Activated T-helper 2 cell treated with anti-CD3 and anti-CD28 coated beads, Interferon-gamma antibody, Interleukin-2, Interleukin-4, amounts not matched to agents 10 μg/mL and 5 μg/mL and 100 μg/mL, durations not matched to agents 14 hours and 24 hours and 36 hours (primary cell): Measurements from ENCODE around the gene LAMA5. TPM values are rescaled to one million over a fixed set of nuclear protein-coding genes. Genes with fewer than 3 reads are reported as not detected.

Experiments used
- DNase-seq: peaks from one replicate; pipeline ENCODE4 v3.0.0; 2021; ENCODE audit warnings: low spot score
- H3K27ac Mint-ChIP-seq: one replicate; pipeline ENCODE4 v1.8.0; 2021; ENCODE audit warnings: mixed read lengths
- H3K27me3 Mint-ChIP-seq: one replicate; pipeline ENCODE4 v1.8.0; 2021; ENCODE audit warnings: low read depth, mixed read lengths
- H3K36me3 Mint-ChIP-seq: one replicate; pipeline ENCODE4 v1.8.0; 2021; ENCODE audit warnings: low read depth, mixed read lengths
- H3K4me1 Mint-ChIP-seq: one replicate; pipeline ENCODE4 v1.8.0; 2021; ENCODE audit warnings: low read depth, mixed read lengths
- H3K4me3 Mint-ChIP-seq: one replicate; pipeline ENCODE4 v1.8.0; 2021; ENCODE audit warnings: low read depth, mild to moderate bottlenecking, moderate library complexity, mixed read lengths
- H3K9me3 Mint-ChIP-seq: one replicate; pipeline ENCODE4 v1.8.0; 2021; ENCODE audit warnings: mixed read lengths
- intact Hi-C: fragments of 100-400 bp; cut with micrococcal nuclease; formaldehyde crosslinking; loops from one replicate; pipeline ENCODE4 v1.15.1; 2023
- total RNA-seq: library from RNA; stranded (reverse); gene quantifications from 2 replicates; pipeline ENCODE4 v1.2.3, GENCODE V29; 2022

The LAMA5 gene
- total RNA-seq, 1 donor from 2014 or later: 3.9 TPM

- Mint-ChIP-seq H3K9me3 (peaks cover 14% of the 10 kb centered on the region), H3K4me3 (no peak overlapping the region), H3K4me1 (no peaks in the 10 kb centered on the region), H3K36me3 (no peaks in the 10 kb centered on the region), H3K27me3 (peaks cover 2% of the 10 kb centered on the region), H3K27ac (no peak overlapping the region)
- no peak for DNase-seq
- intact Hi-C loops: no loop called here
Measured at GRCh38 chr20:62344782-62345181, 22.3 kb downstream of the LAMA5 start.

GRCh38 chr20:62344092-62344491 lies 23.0 kb downstream of the LAMA5 start:
- H3K27me3 Mint-ChIP-seq: peaks cover 3% of the 10 kb centered on the region

GRCh38 chr20:62342910-62343309 lies 24.2 kb downstream of the LAMA5 start:
- no peak for DNase-seq
- peaks cover 2% of the 10 kb centered on the region for H3K9me3 Mint-ChIP-seq
- no peaks in the 10 kb centered on the region for H3K4me1 Mint-ChIP-seq
- intact Hi-C loops: no loop called here
- H3K4me3 Mint-ChIP-seq: no peak overlapping the region
- H3K27ac Mint-ChIP-seq: no peak overlapping the region
- peaks cover 3% of the 10 kb centered on the region for H3K27me3 Mint-ChIP-seq
- no peaks in the 10 kb centered on the region for H3K36me3 Mint-ChIP-seq

More at GRCh38 chr20:62344092-62344491, 23.0 kb downstream of the LAMA5 start:
- intact Hi-C loops: no loop called here
- Mint-ChIP-seq H3K4me3 (no peak overlapping the region), H3K9me3 (peaks cover 9% of the 10 kb centered on the region), H3K36me3 (no peaks in the 10 kb centered on the region), H3K4me1 (no peaks in the 10 kb centered on the region), H3K27ac (no peak overlapping the region)
- no peak for DNase-seq

DNA sequence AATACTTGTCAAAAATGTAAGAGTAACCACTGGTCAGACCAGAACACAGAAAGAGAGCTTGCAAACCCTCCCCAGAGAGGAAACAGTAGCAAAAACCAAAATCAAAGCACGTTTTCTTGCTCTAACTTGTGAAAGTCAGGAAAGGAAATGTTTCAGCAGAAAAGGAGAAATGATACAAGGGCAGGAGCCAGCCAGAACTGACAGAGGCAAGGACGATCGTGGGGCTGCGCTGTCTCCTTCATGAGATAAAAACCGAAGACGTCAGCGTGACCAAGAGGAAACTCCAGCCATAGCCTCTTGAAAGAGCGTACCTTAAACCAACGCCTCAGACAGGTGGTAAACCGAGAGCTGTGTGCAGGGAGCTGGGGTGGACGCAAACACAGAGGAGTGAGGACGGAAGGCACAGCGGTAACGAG lies 27.5 kb downstream of the LAMA5 start:
- intact Hi-C loops: no loop called here
- DNase-seq: no peak
- Mint-ChIP-seq H3K4me1 (no peaks in the 10 kb centered on the region), H3K27ac (no peak overlapping the region), H3K4me3 (no peak overlapping the region), H3K36me3 (no peaks in the 10 kb centered on the region), H3K9me3 (no peaks in the 10 kb centered on the region), H3K27me3 (peaks cover 3% of the 10 kb centered on the region)

DNA sequence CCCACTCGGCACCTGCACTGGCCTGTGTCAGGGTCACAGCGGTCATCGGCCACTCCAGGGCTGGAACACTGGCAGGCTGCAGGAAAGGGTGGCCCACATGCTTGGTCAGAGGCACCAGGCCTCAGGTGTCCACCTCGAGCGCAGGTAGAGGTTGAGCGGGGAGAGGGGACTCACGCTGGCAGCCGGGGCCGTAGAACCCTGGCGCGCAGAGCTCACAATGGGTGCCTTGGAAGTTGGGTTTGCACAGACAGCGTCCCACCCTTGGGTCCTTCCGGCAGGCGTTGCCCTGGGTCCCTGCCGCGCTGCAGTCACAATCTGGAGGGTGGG lies 28.9 kb downstream of the LAMA5 start:
- intact Hi-C loops: no loop called here
- Mint-ChIP-seq H3K27ac (no peak overlapping the region), H3K27me3 (peaks cover 3% of the 10 kb centered on the region), H3K9me3 (no peaks in the 10 kb centered on the region), H3K4me1 (no peaks in the 10 kb centered on the region), H3K36me3 (no peaks in the 10 kb centered on the region), H3K4me3 (no peak overlapping the region)
- DNase-seq: no peak

DNA sequence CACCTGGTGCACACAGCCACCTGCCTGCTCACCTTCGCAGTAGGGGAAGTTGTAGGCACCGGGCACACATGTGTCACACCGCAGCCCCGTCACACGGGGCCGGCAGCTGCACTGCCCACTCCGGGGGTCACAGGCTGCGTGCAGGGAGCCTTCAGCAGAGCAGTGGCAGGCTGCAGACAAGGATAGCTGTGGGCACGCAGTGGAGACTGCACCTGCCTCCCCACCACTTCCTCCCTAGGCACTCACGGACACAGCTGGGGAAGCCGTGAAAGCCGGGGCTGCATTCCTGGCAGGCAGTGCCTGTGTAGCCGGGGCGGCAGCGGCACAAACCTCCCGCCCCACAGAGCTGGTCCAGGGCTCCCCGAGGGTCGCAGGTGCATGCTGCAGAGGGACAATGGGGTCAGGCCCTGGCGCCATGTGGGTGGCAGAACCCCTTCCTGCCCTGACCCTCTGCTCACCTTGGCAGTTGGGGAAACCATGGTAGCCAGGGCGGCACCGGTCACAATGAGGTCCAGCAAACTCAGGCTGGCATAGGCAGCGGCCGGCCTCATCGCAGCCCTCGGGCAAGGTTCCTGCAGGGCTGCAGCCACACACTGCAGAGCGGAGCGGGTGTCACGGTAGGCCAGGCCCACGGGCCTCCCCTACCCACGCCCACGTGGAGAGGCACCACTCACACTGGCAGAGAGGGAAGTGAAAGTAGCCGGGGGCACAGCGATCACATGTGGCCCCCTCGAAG lies 29.4 kb downstream of the LAMA5 start:
- H3K27ac Mint-ChIP-seq: no peak overlapping the region
- H3K36me3 Mint-ChIP-seq: no peaks in the 10 kb centered on the region
- peaks cover 3% of the 10 kb centered on the region for H3K27me3 Mint-ChIP-seq
- H3K4me3 Mint-ChIP-seq: no peak overlapping the region
- H3K4me1 Mint-ChIP-seq: no peaks in the 10 kb centered on the region
- intact Hi-C loops: no loop called here
- no peaks in the 10 kb centered on the region for H3K9me3 Mint-ChIP-seq
- DNase-seq: no peak

DNA sequence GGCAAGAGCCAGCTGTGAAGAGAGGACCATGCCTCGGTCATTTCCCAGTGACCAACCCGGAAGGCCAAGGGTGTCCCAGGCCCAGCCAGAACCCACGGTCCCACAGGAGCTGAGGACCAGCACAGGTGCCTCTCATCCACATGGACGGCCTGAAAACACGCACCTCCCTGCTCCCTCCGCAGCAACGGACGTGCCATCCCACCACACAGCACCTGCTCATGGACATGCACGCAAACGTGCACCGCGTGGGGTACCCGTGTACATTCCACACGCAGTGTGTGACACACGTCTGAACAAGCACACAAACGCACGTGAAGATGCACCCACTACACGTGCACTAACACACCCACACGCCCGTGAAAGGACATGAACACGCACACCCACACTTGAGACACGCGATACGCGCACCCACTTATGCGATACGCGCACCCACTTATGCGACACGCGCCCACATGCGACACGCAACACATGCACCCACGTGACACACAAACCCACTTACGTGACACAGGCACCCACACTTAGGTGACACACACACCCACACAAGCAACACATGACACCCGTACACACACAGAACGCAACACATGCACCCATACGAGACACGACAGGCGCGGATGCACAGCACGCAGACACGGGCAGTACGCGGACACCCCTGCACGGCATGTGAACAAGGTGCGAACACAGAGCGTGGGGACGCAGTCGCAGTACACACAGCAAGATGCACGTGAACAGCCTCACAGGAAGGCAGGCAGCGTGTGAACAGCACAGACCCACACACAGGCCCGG lies 30.1 kb downstream of the LAMA5 start:
- no peak for DNase-seq
- Mint-ChIP-seq H3K36me3 (no peaks in the 10 kb centered on the region), H3K27ac (no peak overlapping the region), H3K4me3 (no peak overlapping the region), H3K9me3 (no peaks in the 10 kb centered on the region), H3K27me3 (peaks cover 3% of the 10 kb centered on the region), H3K4me1 (no peaks in the 10 kb centered on the region)
- intact Hi-C loops: no loop called here

DNA sequence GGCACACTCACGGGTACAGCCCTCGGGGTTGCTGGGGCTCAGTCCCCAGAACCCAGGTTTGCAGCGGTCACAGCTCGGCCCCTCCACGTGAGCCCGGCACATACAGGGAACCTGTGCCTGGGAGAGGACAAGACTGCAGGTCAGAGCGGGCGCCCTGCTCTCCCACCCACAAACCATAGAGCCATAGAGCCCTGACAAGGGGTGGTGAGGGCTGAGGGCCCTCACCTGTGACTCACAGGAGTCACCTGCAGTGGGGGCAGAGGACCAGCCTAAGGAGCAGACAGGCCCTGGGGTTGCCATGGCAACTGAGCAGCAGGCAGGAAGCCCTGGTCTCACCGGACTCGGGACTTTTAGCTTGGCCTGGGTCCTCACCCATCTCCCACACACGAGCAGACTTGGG lies 30.8 kb downstream of the LAMA5 start:
- Mint-ChIP-seq H3K9me3 (no peaks in the 10 kb centered on the region), H3K27ac (no peak overlapping the region), H3K27me3 (peaks cover 3% of the 10 kb centered on the region), H3K4me3 (no peak overlapping the region), H3K4me1 (no peaks in the 10 kb centered on the region), H3K36me3 (no peaks in the 10 kb centered on the region)
- no peak for DNase-seq
- intact Hi-C loops: no loop called here

DNA sequence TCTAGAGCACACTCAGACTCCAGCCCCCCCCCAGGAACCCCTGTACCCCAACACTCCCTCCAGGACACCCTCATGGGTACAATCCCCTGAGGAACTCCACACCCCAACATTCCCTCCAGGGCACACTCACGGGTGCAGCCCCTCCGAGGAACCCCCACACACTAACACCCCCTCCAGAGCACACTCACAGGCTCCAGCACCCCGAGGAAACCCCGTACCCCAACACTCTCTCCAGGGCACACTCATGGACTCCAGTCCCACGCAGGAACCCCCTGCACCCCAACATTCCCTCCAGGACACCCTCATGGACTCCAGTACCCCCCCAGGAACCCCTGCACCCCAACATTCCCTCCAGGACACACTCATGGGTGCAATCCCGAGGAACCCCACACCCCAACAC lies 31.6 kb downstream of the LAMA5 start:
- no peak overlapping the region for H3K27ac Mint-ChIP-seq
- no peaks in the 10 kb centered on the region for H3K36me3 Mint-ChIP-seq
- H3K4me3 Mint-ChIP-seq: no peak overlapping the region
- no peak for DNase-seq
- H3K9me3 Mint-ChIP-seq: no peaks in the 10 kb centered on the region
- H3K4me1 Mint-ChIP-seq: no peaks in the 10 kb centered on the region
- peaks cover 3% of the 10 kb centered on the region for H3K27me3 Mint-ChIP-seq
- intact Hi-C loops: no loop called here

DNA sequence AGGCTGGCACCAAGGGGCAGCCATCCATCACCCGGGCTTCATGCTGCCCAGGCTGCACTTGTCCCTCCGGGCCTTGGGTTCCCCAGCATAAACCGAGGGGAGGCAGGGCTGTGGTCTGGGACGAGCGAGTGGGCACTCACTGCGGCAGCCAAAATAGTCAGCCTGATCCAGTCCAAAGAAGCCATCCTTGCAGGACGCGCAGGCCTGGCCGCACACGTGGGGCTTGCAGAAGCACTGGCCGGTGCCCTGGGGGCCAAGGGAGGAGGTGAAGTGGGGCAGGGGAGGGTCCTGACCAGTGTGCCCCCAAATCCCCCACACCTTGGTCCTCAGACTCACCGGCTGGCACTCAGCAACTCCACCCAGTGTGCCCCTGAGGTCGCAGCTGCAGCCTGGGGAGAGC lies 32.2 kb downstream of the LAMA5 start:
- Mint-ChIP-seq H3K9me3 (no peaks in the 10 kb centered on the region), H3K4me1 (no peaks in the 10 kb centered on the region), H3K27ac (no peak overlapping the region), H3K4me3 (no peak overlapping the region), H3K27me3 (peaks cover 1% of the 10 kb centered on the region), H3K36me3 (no peaks in the 10 kb centered on the region)
- intact Hi-C loops: no loop called here
- no peak for DNase-seq

- intact Hi-C loops: no loop called here
- Mint-ChIP-seq H3K4me3 (no peak overlapping the region), H3K36me3 (no peaks in the 10 kb centered on the region), H3K27me3 (no peaks in the 10 kb centered on the region), H3K4me1 (no peaks in the 10 kb centered on the region), H3K27ac (no peak overlapping the region), H3K9me3 (no peaks in the 10 kb centered on the region)
- no peak for DNase-seq
Measured at GRCh38 chr20:62333820-62334595, 33.1 kb downstream of the LAMA5 start.

- Mint-ChIP-seq H3K27ac (no peak overlapping the region), H3K4me1 (no peaks in the 10 kb centered on the region), H3K4me3 (no peak overlapping the region), H3K27me3 (no peaks in the 10 kb centered on the region), H3K9me3 (no peaks in the 10 kb centered on the region), H3K36me3 (no peaks in the 10 kb centered on the region)
- intact Hi-C loops: no loop called here
- DNase-seq: no peak
Measured at GRCh38 chr20:62332989-62333819, 33.9 kb downstream of the LAMA5 start.
